Caki2 (cell line): ENCODE data around the gene CKAP2L. TPM values are rescaled to one million over a fixed set of nuclear protein-coding genes. Genes with fewer than 3 reads are reported as not detected.
A peak's percentile ranks its signal among the peaks of the same experiment; 100 is the strongest.

Source experiments
- DNase-seq: peaks from one replicate; pipeline ENCODE4 v3.0.0-alpha.2; 2015; ENCODE audit warnings: low read depth
- in situ Hi-C: cut with HindIII; loops from 2 replicates; pipeline ENCODE4 v1.10.0; 2016; ENCODE audit warnings: low sequenced_read_pairs, low pct_unique_long_range_greater_than_20kb, mixed read lengths
- total RNA-seq: library from RNA; depleted of rRNA; stranded (reverse); fragments of >200 nt; shearing (Covaris generic); gene quantifications from 2 replicates; pipeline ENCODE4 v1.2.3, GENCODE V29; 2014; ENCODE audit warnings: low replicate concordance

The CKAP2L gene
- total RNA-seq, 1 experiment from 2014 or later = 15.3 TPM

GRCh38 chr2:112733871-112734270 is 30.5 kb downstream of the CKAP2L start:
- in situ Hi-C loops = no loop called here
- DNase-seq = no peak

GRCh38 chr2:112733456-112733855 is 31.0 kb downstream of the CKAP2L start:
- in situ Hi-C loops = no loop called here
- no peak for DNase-seq

DNA sequence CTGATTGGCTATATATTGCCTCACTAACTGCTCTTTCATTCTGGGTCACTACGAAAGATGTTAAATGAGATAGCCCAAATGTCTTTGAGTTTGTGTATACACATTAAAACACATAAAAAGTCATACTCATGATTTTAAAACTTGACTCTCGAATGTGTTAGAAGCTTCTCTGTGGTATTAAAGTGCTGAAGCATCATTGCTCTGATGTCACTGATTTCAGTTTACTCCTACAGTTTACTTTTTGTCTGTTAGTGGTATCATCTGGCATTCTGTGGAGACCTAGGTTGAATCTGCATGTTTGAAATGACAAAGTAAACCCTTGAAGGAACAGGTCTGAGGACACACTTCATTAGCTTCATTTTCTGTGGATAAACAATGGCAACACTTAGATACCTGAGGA is 32.9 kb downstream of the CKAP2L start:
- DNase-seq = no peak

GRCh38 chr2:112730791-112731190 is 33.6 kb downstream of the CKAP2L start:
- in situ Hi-C loops = no loop called here

More for the DNA sequence above, 32.9 kb downstream of the CKAP2L start:
- in situ Hi-C loops = no loop called here

GRCh38 chr2:112730216-112730615 is 34.2 kb downstream of the CKAP2L start:
- in situ Hi-C loops = no loop called here
- DNase-seq = no peak

More at GRCh38 chr2:112730791-112731190, 33.6 kb downstream of the CKAP2L start:
- DNase-seq = no peak

- no peak for DNase-seq
- in situ Hi-C loops = no loop called here
Measured at GRCh38 chr2:112728378-112729175, 35.8 kb downstream of the CKAP2L start.

GRCh38 chr2:112728029-112728362 is 36.4 kb downstream of the CKAP2L start:
- DNase-seq = no peak
- in situ Hi-C loops = no loop called here

DNA sequence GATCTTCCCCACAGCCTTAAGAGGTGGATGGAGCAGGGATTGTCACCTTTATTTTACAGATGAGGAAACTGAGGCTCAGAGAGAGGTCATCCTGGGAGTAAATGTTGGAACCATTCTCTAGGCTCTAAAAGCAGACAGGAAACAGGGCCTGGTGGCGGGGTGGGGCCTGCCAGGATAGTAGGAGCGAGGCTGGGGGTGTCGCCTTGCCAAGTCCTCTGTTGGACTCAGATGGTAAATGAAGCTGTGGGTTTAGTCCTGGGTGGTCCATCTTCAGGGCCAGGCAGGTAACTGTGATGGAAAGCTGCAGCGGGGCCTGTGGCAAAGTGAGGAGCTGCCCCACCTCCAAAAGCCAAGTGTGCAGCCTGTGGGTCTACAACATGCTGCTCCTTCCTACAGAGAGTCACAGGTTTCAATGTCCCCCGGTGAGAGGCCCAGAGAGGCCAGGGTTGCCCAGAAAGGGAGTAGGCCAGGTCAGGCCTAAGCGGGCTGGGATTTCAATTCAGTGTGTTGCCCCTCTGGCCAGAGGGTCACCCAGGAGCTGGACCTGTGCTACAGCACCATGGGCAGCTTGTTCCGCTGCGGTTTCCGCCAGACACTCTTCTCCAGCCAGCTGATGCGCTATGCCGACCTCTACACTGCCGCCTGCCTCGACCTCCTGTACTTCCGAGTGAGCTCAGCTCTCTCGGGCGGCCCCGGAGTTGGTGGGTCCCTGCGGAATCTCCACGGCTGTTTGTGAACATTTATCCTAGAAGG is 37.0 kb downstream of the CKAP2L start:
- no peak for DNase-seq
- in situ Hi-C loops = no loop called here

DNA sequence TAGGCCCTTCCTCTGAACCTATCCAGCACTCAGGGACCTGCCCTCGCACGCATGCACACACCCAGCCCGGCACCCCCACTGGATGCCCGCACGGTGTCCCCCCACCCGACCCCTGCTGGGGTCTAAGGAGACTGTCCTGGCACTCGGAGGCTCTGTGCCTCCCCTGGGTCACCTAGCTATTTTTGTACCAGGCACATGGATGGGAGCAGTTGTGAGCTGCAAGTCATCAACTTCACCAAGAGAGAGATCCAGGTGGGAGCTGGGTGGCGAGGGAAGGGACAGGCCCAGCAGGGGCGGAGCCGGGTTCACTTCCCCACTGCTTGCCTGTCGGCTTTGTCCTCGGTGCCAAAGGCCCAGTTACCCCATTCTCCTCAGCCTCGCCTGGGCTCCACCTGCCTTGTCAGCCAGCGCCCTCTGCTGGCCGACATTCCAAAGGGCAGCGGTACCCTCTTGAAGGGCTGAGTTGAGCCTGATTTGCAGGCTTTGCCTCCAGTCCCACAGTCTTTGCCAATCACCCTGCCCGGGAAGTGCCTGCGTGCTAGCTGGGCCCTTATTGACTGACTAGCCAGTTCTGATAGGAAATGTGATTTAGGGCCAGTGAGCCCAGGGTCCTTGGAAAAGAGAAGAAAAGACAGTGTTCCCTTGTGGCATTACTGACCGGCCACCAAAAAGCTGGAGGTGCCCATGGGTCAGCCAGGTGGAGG is 37.8 kb downstream of the CKAP2L start:
- peak; percentile 88 for DNase-seq
- in situ Hi-C loops = no loop called here

- in situ Hi-C loops = no loop called here
- peak; percentile 26 for DNase-seq
Measured at GRCh38 chr2:112725545-112726457, 38.6 kb downstream of the CKAP2L start.

- in situ Hi-C loops = no loop called here
- DNase-seq = peak; percentile 41
Measured at GRCh38 chr2:112724591-112725525, 39.6 kb downstream of the CKAP2L start.

DNA sequence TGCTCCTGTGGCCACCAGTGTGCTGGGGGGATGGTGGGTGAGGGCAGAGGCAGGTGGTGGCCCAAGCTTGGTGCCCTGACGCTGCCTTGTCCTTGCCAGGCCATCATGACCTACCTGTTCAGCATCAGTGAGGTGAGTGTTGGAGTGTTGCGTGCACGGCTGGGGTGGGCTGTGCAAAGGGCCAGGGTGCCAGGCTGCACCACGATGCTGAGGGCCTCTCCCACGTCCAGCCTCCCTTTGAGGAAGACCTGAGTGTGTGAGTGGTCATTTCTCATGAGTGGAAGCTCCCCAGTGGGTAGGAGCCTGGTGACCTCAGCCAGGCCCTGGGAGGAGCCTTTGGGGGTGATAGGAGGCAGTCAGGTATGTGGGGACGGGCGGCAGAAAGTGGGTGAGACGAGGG is 40.4 kb downstream of the CKAP2L start:
- DNase-seq = no peak
- in situ Hi-C loops = no loop called here

GRCh38 chr2:112723547-112723940 is 40.9 kb downstream of the CKAP2L start:
- DNase-seq = no peak
- in situ Hi-C loops = no loop called here

- in situ Hi-C loops = no loop called here
- DNase-seq = no peak
Measured at GRCh38 chr2:112722816-112723546, 41.4 kb downstream of the CKAP2L start.

DNA sequence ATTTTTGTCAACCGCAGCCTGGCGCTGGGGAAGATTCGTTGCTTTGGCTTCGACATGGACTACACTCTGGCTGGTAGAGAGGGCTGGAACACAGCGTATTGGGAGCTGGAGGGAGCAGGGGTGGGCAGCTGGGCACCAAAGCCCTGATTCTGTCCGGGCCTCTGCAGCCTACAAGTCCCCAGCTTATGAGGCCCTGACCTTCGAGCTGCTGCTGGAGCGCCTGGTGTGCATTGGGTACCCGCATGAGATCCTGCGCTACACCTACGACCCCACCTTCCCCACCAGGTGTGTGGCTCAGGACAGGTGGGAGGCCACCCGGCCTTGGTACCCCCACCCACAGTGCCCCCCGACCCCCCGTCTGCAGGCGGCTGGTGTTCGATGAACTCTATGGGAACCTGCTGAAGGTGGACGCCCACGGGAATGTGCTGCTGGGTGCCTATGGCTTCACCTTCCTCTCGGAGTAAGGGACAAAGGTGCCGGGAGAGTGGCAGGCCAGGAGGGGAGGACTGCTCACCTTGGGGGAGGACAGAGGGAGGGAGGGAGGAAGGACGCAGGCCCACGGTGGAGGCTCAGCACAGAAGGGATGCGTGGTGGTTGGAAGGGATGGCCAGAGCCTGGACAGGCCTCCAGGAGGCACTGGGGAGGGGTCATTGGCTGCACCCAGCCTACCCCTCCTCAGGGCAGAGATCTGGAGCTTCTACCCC is 42.4 kb downstream of the CKAP2L start:
- in situ Hi-C loops = no loop called here

GRCh38 chr2:112720785-112721184 is 43.6 kb downstream of the CKAP2L start, which contains the start of gene NT5DC4:
Gene NT5DC4, plus strand, starts transcription at chr2:112721020. Its CDS starts 60 bp downstream, at chr2:112721080.
- in situ Hi-C loops = no loop called here
- no peak for DNase-seq

More for the DNA sequence above, 42.4 kb downstream of the CKAP2L start:
- DNase-seq = no peak
